Measurements from ENCODE around the gene TRIM75.

The TRIM75 gene

DNA sequence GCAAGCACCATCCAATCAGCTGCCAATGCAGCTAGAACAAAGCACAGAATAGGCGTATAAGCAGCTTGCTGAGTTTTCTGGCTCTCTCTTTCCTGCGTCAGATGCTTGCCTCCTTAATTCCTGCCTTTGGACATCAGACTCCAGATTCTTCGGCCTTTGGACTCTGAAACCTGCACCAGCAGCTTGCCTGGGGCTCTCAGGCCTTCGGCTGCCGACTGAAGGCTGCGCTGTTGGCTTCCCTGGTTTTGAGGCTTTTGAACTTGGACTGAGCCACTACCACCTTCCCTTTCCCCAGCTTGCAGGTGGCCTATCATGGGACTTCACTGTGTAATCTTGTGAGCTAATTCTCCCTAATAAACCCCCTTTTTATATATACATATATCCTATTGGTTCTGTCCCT, 52.9 kb downstream of the TRIM75 start:
- peaks cover 5% of the 10 kb centered on the region for H3K79me2 ChIP-seq (ENCODE audit: insufficient read depth, low read depth)
- no peak overlapping the region for H3K9ac ChIP-seq
- no peak overlapping the region for H3K27ac ChIP-seq
- no peak overlapping the region for H2AFZ ChIP-seq (ENCODE audit: low read depth)
- H3K4me3 ChIP-seq (IDR thresholded peaks at IDR 0.05; ENCODE audit: insufficient read depth, low read depth, low read length): no peak overlapping the region
- peaks cover 4% of the 10 kb centered on the region; the same call in 1 of the 2 replicates for H3K36me3 ChIP-seq (ENCODE audit: insufficient read depth)
- TF ChIP-seq, protein P1, sequence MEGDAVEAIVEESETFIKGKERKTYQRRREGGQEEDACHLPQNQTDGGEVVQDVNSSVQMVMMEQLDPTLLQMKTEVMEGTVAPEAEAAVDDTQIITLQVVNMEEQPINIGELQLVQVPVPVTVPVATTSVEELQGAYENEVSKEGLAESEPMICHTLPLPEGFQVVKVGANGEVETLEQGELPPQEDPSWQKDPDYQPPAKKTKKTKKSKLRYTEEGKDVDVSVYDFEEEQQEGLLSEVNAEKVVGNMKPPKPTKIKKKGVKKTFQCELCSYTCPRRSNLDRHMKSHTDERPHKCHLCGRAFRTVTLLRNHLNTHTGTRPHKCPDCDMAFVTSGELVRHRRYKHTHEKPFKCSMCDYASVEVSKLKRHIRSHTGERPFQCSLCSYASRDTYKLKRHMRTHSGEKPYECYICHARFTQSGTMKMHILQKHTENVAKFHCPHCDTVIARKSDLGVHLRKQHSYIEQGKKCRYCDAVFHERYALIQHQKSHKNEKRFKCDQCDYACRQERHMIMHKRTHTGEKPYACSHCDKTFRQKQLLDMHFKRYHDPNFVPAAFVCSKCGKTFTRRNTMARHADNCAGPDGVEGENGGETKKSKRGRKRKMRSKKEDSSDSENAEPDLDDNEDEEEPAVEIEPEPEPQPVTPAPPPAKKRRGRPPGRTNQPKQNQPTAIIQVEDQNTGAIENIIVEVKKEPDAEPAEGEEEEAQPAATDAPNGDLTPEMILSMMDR (conservative IDR thresholded peaks at IDR 0.05; ENCODE audit: low read depth, low read length): no peak
- H4K20me1 ChIP-seq (ENCODE audit: insufficient read depth): no peaks in the 10 kb centered on the region
- H3K4me2 ChIP-seq: no peak overlapping the region
- peaks cover 6% of the 10 kb centered on the region for H3K4me1 ChIP-seq (ENCODE audit: low read depth, poor library complexity, severe bottlenecking)
- H3K27me3 ChIP-seq (ENCODE audit: insufficient read depth, low read depth): no peaks in the 10 kb centered on the region
